GM23338 (cell line): ENCODE measurements around the gene EPM2AIP1. TPM values are rescaled to one million over a fixed set of nuclear protein-coding genes. Genes with fewer than 3 reads are reported as not detected.

ENCODE experiments used
- ATAC-seq: fragments of 200-7000 bp; cut with Tn5 transposase; 3 replicates; pipeline ENCODE4 v1.9.1; 2020
- DNase-seq: peaks from one replicate; pipeline ENCODE4 v3.0.0-alpha.2; 2015; ENCODE audit warnings: low spot score
- H2AFZ ChIP-seq: fragments of 200-600 bp; sonication (generic); 2 replicates; pipeline ENCODE4 v1.8.0; 2016; ENCODE audit warnings: antibody characterized with exemption, mild to moderate bottlenecking, moderate library complexity
- H3F3A ChIP-seq: fragments of 200-600 bp; sonication (generic); replicated peaks from 2 replicates; pipeline ENCODE4 v1.8.0; 2017; ENCODE audit warnings: antibody characterized with exemption, mixed run types, low read depth
- H3K27ac ChIP-seq: fragments of 200-600 bp; sonication (generic); 2 replicates; pipeline ENCODE4 v1.6.1; 2016; ENCODE audit warnings: low read depth
- H3K27me3 ChIP-seq: fragments of 200-600 bp; sonication (generic); 2 replicates; pipeline ENCODE4 v1.8.0; 2016; ENCODE audit warnings: mild to moderate bottlenecking, mixed run types, moderate library complexity; ENCODE audit not compliant: insufficient read depth
- H3K36me3 ChIP-seq: fragments of 200-600 bp; sonication (generic); 2 replicates; pipeline ENCODE4 v1.8.0; 2016; ENCODE audit warnings: mild to moderate bottlenecking; ENCODE audit not compliant: insufficient read depth
- H3K4me1 ChIP-seq: fragments of 200-600 bp; sonication (generic); 2 replicates; pipeline ENCODE4 v1.8.0; 2016; ENCODE audit warnings: mild to moderate bottlenecking, moderate library complexity; ENCODE audit not compliant: insufficient read depth
- H3K4me2 ChIP-seq: fragments of 200-600 bp; sonication (generic); 2 replicates; pipeline ENCODE4 v1.7.1; 2017; ENCODE audit warnings: mixed run types
- H3K4me3 ChIP-seq: fragments of 200-600 bp; sonication (generic); 2 replicates; pipeline ENCODE4 v1.6.1; 2016; ENCODE audit warnings: mixed run types
- H3K79me2 ChIP-seq: fragments of 200-600 bp; sonication (generic); replicated peaks from 2 replicates; pipeline ENCODE4 v1.8.0; 2017; ENCODE audit warnings: mild to moderate bottlenecking; ENCODE audit not compliant: insufficient read depth
- H3K9me2 ChIP-seq: fragments of 200-600 bp; sonication (generic); 2 replicates; pipeline ENCODE4 v1.8.0; 2017; ENCODE audit not compliant: insufficient read depth
- H4K20me1 ChIP-seq: fragments of 200-600 bp; sonication (generic); replicated peaks from 2 replicates; pipeline ENCODE4 v1.8.0; 2017; ENCODE audit warnings: mild to moderate bottlenecking; ENCODE audit not compliant: insufficient read depth
- H3K27ac Mint-ChIP-seq: 2 replicates; pipeline ENCODE4 v1.8.0; 2020; ENCODE audit warnings: inconsistent platforms, mild to moderate bottlenecking, moderate library complexity, mixed read lengths
- H3K27me3 Mint-ChIP-seq: 3 replicates; pipeline ENCODE4 v1.8.0; 2022; ENCODE audit warnings: low read depth, mild to moderate bottlenecking, moderate library complexity, mixed read lengths, inconsistent platforms; ENCODE audit not compliant: insufficient read depth, poor library complexity
- H3K36me3 Mint-ChIP-seq: 3 replicates; pipeline ENCODE4 v1.8.0; 2021; ENCODE audit warnings: low read depth, mild to moderate bottlenecking, inconsistent platforms, moderate library complexity, mixed read lengths
- H3K4me1 Mint-ChIP-seq: 3 replicates; pipeline ENCODE4 v1.8.0; 2020; ENCODE audit warnings: mild to moderate bottlenecking, inconsistent platforms, mixed read lengths
- H3K4me3 Mint-ChIP-seq: 3 replicates; pipeline ENCODE4 v1.8.0; 2021; ENCODE audit warnings: moderate library complexity, mild to moderate bottlenecking, inconsistent platforms, mixed read lengths
- H3K9me3 Mint-ChIP-seq: 3 replicates; pipeline ENCODE4 v1.8.0; 2020; ENCODE audit warnings: moderate library complexity, mild to moderate bottlenecking, inconsistent platforms, mixed read lengths
- CREB1 ChIP-seq: fragments of 250-450 bp; sonication (Bioruptor Pico); IDR thresholded peaks from 2 replicates; pipeline ENCODE4 v1.5.0; 2020; ENCODE audit warnings: low read depth, mild to moderate bottlenecking, moderate library complexity
- ETS1 ChIP-seq: IDR thresholded peaks from 2 replicates; pipeline ENCODE4 v1.6.1; 2016; ENCODE audit warnings: antibody characterized with exemption
- EZH2phosphoT487 ChIP-seq: fragments of 200-600 bp; sonication (generic); IDR thresholded peaks from one replicate; pipeline ENCODE4 v1.8.1; 2018; ENCODE audit warnings: antibody characterized with exemption; ENCODE audit not compliant: unreplicated experiment
- JUNB ChIP-seq: IDR thresholded peaks from one replicate; pipeline ENCODE4 v1.6.1; 2016; ENCODE audit warnings: antibody characterized with exemption; ENCODE audit not compliant: unreplicated experiment
- NANOG ChIP-seq: IDR thresholded peaks from 2 replicates; pipeline ENCODE4 v1.6.1; 2016; ENCODE audit warnings: antibody characterized with exemption, borderline replicate concordance
- POLR2AphosphoS5 ChIP-seq: IDR thresholded peaks from 2 replicates; pipeline ENCODE4 v1.6.1; 2016; ENCODE audit warnings: antibody characterized with exemption, low read depth
- ZNF114 ChIP-seq: fragments of 250-450 bp; sonication (Bioruptor Pico); IDR thresholded peaks from 2 replicates; pipeline ENCODE4 v1.5.0; 2020; ENCODE audit warnings: mild to moderate bottlenecking, moderate library complexity
- ZNF331 ChIP-seq: fragments of 250-450 bp; sonication (Bioruptor Pico); IDR thresholded peaks from 2 replicates; pipeline ENCODE4 v1.5.0; 2020; ENCODE audit warnings: low read depth, mild to moderate bottlenecking, moderate library complexity
- ZNF462 ChIP-seq: fragments of 250-450 bp; sonication (Bioruptor Pico); IDR thresholded peaks from 2 replicates; pipeline ENCODE4 v1.5.0; 2020; ENCODE audit warnings: mild to moderate bottlenecking, moderate library complexity
- polyA plus RNA-seq: library from polyadenylated mRNA; unstranded; fragments of >200 nt; fragmentation: Nextera tagmentation; extraction: Ambion mirVana; gene quantifications from 2 replicates; pipeline ENCODE4 v1.2.1, GENCODE V29; 2016
- total RNA-seq: library from RNA; depleted of rRNA; stranded (reverse); fragments of >200 nt; shearing (Covaris generic); gene quantifications from 2 replicates; pipeline ENCODE4 v1.2.3, GENCODE V29; 2014
- TF ChIP-seq, protein P1 (sequence below): IDR thresholded peaks from one replicate; pipeline ENCODE4 v1.6.1; 2018; ENCODE audit warnings: antibody characterized with exemption; ENCODE audit not compliant: unreplicated experiment
- TF ChIP-seq, protein P2 (sequence below), 2 experiments: fragments of 200-600 bp in 1 of 2; sonication (generic) in 1 of 2; conservative IDR thresholded peaks; 2 replicates each; pipeline versions ENCODE4 v1.5.1 to v1.6.1; 2016 to 2017; ENCODE audit warnings: antibody characterized with exemption in 2 of 2, low read depth in 2 of 2, mild to moderate bottlenecking in 2 of 2, moderate library complexity in 1 of 2

Gene EPM2AIP1
- total and polyA plus RNA-seq, 2 experiments from 2014 or later, result 7.2 to 10.6 TPM

- H3F3A ChIP-seq, result no peaks in the 10 kb centered on the region
- no peak overlapping the region for H3K4me3 Mint-ChIP-seq
- TF ChIP-seq ZNF331 (CRISPR knock-in tag) (no peak), NANOG (no peak), JUNB (no peak), ZNF114 (no peak), CREB1 (CRISPR knock-in tag) (no peak), ZNF462 (no peak), EZH2phosphoT487 (no peak), POLR2AphosphoS5 (no peak), ETS1 (no peak)
- TF ChIP-seq, protein P1, sequence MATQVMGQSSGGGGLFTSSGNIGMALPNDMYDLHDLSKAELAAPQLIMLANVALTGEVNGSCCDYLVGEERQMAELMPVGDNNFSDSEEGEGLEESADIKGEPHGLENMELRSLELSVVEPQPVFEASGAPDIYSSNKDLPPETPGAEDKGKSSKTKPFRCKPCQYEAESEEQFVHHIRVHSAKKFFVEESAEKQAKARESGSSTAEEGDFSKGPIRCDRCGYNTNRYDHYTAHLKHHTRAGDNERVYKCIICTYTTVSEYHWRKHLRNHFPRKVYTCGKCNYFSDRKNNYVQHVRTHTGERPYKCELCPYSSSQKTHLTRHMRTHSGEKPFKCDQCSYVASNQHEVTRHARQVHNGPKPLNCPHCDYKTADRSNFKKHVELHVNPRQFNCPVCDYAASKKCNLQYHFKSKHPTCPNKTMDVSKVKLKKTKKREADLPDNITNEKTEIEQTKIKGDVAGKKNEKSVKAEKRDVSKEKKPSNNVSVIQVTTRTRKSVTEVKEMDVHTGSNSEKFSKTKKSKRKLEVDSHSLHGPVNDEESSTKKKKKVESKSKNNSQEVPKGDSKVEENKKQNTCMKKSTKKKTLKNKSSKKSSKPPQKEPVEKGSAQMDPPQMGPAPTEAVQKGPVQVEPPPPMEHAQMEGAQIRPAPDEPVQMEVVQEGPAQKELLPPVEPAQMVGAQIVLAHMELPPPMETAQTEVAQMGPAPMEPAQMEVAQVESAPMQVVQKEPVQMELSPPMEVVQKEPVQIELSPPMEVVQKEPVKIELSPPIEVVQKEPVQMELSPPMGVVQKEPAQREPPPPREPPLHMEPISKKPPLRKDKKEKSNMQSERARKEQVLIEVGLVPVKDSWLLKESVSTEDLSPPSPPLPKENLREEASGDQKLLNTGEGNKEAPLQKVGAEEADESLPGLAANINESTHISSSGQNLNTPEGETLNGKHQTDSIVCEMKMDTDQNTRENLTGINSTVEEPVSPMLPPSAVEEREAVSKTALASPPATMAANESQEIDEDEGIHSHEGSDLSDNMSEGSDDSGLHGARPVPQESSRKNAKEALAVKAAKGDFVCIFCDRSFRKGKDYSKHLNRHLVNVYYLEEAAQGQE, result no peak
- TF ChIP-seq, protein P2, sequence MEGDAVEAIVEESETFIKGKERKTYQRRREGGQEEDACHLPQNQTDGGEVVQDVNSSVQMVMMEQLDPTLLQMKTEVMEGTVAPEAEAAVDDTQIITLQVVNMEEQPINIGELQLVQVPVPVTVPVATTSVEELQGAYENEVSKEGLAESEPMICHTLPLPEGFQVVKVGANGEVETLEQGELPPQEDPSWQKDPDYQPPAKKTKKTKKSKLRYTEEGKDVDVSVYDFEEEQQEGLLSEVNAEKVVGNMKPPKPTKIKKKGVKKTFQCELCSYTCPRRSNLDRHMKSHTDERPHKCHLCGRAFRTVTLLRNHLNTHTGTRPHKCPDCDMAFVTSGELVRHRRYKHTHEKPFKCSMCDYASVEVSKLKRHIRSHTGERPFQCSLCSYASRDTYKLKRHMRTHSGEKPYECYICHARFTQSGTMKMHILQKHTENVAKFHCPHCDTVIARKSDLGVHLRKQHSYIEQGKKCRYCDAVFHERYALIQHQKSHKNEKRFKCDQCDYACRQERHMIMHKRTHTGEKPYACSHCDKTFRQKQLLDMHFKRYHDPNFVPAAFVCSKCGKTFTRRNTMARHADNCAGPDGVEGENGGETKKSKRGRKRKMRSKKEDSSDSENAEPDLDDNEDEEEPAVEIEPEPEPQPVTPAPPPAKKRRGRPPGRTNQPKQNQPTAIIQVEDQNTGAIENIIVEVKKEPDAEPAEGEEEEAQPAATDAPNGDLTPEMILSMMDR (conservative IDR thresholded peaks at IDR 0.05; ENCODE audit: low read depth in 2 of 2), result no peak
Observed at GRCh38 chr3:36954452-36955134, 38.3 kb downstream of the EPM2AIP1 start.

More at GRCh38 chr3:36954452-36955134, 38.3 kb downstream of the EPM2AIP1 start:
- Histone ChIP-seq H3K9me2 (peaks cover 3% of the 10 kb centered on the region; the same call in 1 of the 2 replicates), H2AFZ (no peak overlapping the region), H3K4me2 (no peak overlapping the region), H3K27ac (no peak overlapping the region), H3K27me3 (no peaks in the 10 kb centered on the region), H3K4me3 (no peak overlapping the region), H3K79me2 (no peaks in the 10 kb centered on the region), H4K20me1 (no peaks in the 10 kb centered on the region), H3K4me1 (peaks cover 3% of the 10 kb centered on the region; the same call in 1 of the 2 replicates), H3K36me3 (no peaks in the 10 kb centered on the region)
- no peak overlapping the region for H3K27ac Mint-ChIP-seq
- no peaks in the 10 kb centered on the region for H3K36me3 Mint-ChIP-seq
- peaks cover 4% of the 10 kb centered on the region for H3K27me3 Mint-ChIP-seq
- H3K4me1 Mint-ChIP-seq, result peaks cover 10% of the 10 kb centered on the region
- ATAC-seq (no peak), DNase-seq (no peak)
- no peaks in the 10 kb centered on the region for H3K9me3 Mint-ChIP-seq
